SK-N-SH (cell line): Measurements from ENCODE around the gene SERTAD2. TPM values are rescaled to one million over a fixed set of nuclear protein-coding genes. Genes with fewer than 3 reads are reported as not detected.

ENCODE experiments used
- CTCF ChIA-PET: fragments of 300-600, 350-600 bp; formaldehyde crosslinking; extraction: SDS; loops from one replicate; lab custom pipeline; 2021; lab: Yijun Ruan, JAX
- POLR2A ChIA-PET: fragments of 350-600 bp; sonication (Branson Sonifier 250); formaldehyde crosslinking; extraction: SDS; loops from one replicate; lab custom pipeline; 2020; ENCODE audit warnings: antibody characterized with exemption, inconsistent platforms; lab: Yijun Ruan, JAX
- DNase-seq: peaks from one replicate; pipeline ENCODE4 v3.0.0; 2012
- H2AFZ ChIP-seq: fragments of 200-600 bp; sonication (generic); 2 replicates; pipeline ENCODE4 v1.8.1; 2016; ENCODE audit warnings: antibody characterized with exemption, mild to moderate bottlenecking, low read depth
- H3F3A ChIP-seq: fragments of 200-600 bp; sonication (generic); replicated peaks from 2 replicates; pipeline ENCODE3; 2016; ENCODE audit warnings: antibody characterized with exemption, mild to moderate bottlenecking; ENCODE audit not compliant: insufficient read depth
- H3K27ac ChIP-seq, 2 experiments: fragments of 200-500 bp in 1 of 2; fragments of 200-600 bp in 1 of 2; sonication (Bioruptor generic) in 1 of 2; sonication (generic), shearing (Covaris generic) in 1 of 2; 2 replicates each; pipeline versions ENCODE4 v1.5.1 to v1.6.1; 2014 to 2016; ENCODE audit warnings: low read depth in 2 of 2, inconsistent platforms in 1 of 2, low read length in 1 of 2, mild to moderate bottlenecking in 1 of 2, mixed read lengths in 1 of 2
- H3K27me3 ChIP-seq: fragments of 200-600 bp; sonication (generic), shearing (Covaris generic); 2 replicates; pipeline ENCODE4 v1.6.1; 2016; ENCODE audit warnings: mixed run types; ENCODE audit not compliant: insufficient read depth
- H3K36me3 ChIP-seq, 2 experiments: fragments of 200-500 bp in 1 of 2; fragments of 200-600 bp in 1 of 2; sonication (Bioruptor generic) in 1 of 2; sonication (generic) in 1 of 2; replicated peaks in 1 of 2; 2 replicates each; pipeline versions ENCODE3 to v1.5.1; 2014 to 2016; ENCODE audit warnings: low read length in 1 of 2, mild to moderate bottlenecking in 1 of 2; ENCODE audit not compliant: insufficient read depth in 2 of 2, control insufficient read depth in 1 of 2
- H3K4me1 ChIP-seq, 2 experiments: fragments of 200-500 bp in 1 of 2; fragments of 200-600 bp in 1 of 2; sonication (Bioruptor generic) in 1 of 2; sonication (generic), shearing (Covaris generic) in 1 of 2; 2 replicates each; pipeline versions ENCODE4 v1.5.1 to v1.6.1; 2014 to 2016; ENCODE audit warnings: low read depth in 1 of 2, low read length in 1 of 2, mixed run types in 1 of 2; ENCODE audit not compliant: insufficient read depth in 2 of 2, control insufficient read depth in 1 of 2
- H3K4me2 ChIP-seq: fragments of 200-600 bp; sonication (generic), shearing (Covaris generic); 2 replicates; pipeline ENCODE4 v1.6.1; 2017; ENCODE audit warnings: mixed run types
- H3K4me3 ChIP-seq, 2 experiments: fragments of 200-500 bp in 1 of 2; fragments of 200-600 bp in 1 of 2; sonication (Bioruptor generic) in 1 of 2; sonication (generic), shearing (Covaris generic) in 1 of 2; 2 replicates each; pipeline versions ENCODE4 v1.5.1 to v1.8.1; 2014 to 2016; ENCODE audit warnings: low read depth in 2 of 2, inconsistent platforms in 1 of 2, low read length in 1 of 2, mild to moderate bottlenecking in 1 of 2, mixed read lengths in 1 of 2, moderate library complexity in 1 of 2
- H3K79me2 ChIP-seq: fragments of 200-600 bp; sonication (generic); 2 replicates; pipeline ENCODE4 v1.8.1; 2017; ENCODE audit warnings: mild to moderate bottlenecking; ENCODE audit not compliant: insufficient read depth
- H3K9ac ChIP-seq: fragments of 200-600 bp; sonication (generic); 2 replicates; pipeline ENCODE4 v1.6.1; 2017; ENCODE audit warnings: mixed run types
- H3K9me2 ChIP-seq: fragments of 200-600 bp; sonication (generic); 2 replicates; pipeline ENCODE4 v1.6.1; 2017; ENCODE audit warnings: mixed run types
- H3K9me3 ChIP-seq: fragments of 200-600 bp; sonication (generic); 2 replicates; pipeline ENCODE4 v1.6.1; 2017; ENCODE audit warnings: mixed run types, mild to moderate bottlenecking, moderate library complexity
- H4K20me1 ChIP-seq: fragments of 200-600 bp; sonication (generic); 2 replicates; pipeline ENCODE4 v1.6.1; 2017; ENCODE audit warnings: mild to moderate bottlenecking, mixed run types; ENCODE audit not compliant: insufficient read depth
- EP300 ChIP-seq, 2 experiments: IDR thresholded peaks; 2 replicates each; pipeline versions ENCODE4 v1.4.0 to v1.6.1; 2012; ENCODE audit warnings: borderline replicate concordance in 1 of 2, low read depth in 1 of 2, low read length in 1 of 2
- EZH2phosphoT487 ChIP-seq: fragments of 200-600 bp; sonication (generic); IDR thresholded peaks from 2 replicates; pipeline ENCODE4 v1.6.1; 2017; ENCODE audit warnings: low read depth, mixed run types, mild to moderate bottlenecking, antibody characterized with exemption, moderate library complexity, borderline replicate concordance
- FOSL2 ChIP-seq: IDR thresholded peaks from 2 replicates; pipeline ENCODE4 v1.4.0; 2012; ENCODE audit warnings: low read depth, mild to moderate bottlenecking, moderate library complexity, borderline replicate concordance
- FOXJ3 ChIP-seq: sonication (generic); formaldehyde crosslinking; IDR thresholded peaks from 2 replicates; pipeline ENCODE4 v1.5.1; 2020; ENCODE audit warnings: mild to moderate bottlenecking, missing genetic modification reagents
- GATA2 ChIP-seq: sonication (generic); formaldehyde crosslinking; IDR thresholded peaks from 2 replicates; pipeline ENCODE4 v1.5.0; 2020; ENCODE audit warnings: mild to moderate bottlenecking, missing genetic modification reagents
- IRF3 ChIP-seq: fragments of 150-350 bp; IDR thresholded peaks from 2 replicates; pipeline ENCODE4 v1.6.1; 2016; ENCODE audit warnings: mild to moderate bottlenecking, low read depth, low read length
- MEF2A ChIP-seq: IDR thresholded peaks from 2 replicates; pipeline ENCODE4 v1.4.0; 2012; ENCODE audit warnings: low read depth, borderline replicate concordance
- MXI1 ChIP-seq: IDR thresholded peaks from 2 replicates; pipeline ENCODE4 v1.6.1; 2012; ENCODE audit warnings: mild to moderate bottlenecking, low read depth, low read length, improper control_type of control experiment
- NRF1 ChIP-seq: IDR thresholded peaks from 2 replicates; pipeline ENCODE4 v1.6.1; 2012; ENCODE audit warnings: low read depth, mild to moderate bottlenecking, low read length
- POLR2AphosphoS5 ChIP-seq: IDR thresholded peaks from 2 replicates; pipeline ENCODE4 v1.6.1; 2012; ENCODE audit warnings: low read depth, low read length
- RAD21 ChIP-seq: IDR thresholded peaks from 2 replicates; pipeline ENCODE4 v1.6.1; 2012; ENCODE audit warnings: mild to moderate bottlenecking, low read length
- RCOR1 ChIP-seq: fragments of 150-350 bp; IDR thresholded peaks from 2 replicates; pipeline ENCODE4 v1.6.1; 2017; ENCODE audit warnings: antibody characterized with exemption, low read length
- SIN3A ChIP-seq: IDR thresholded peaks from 2 replicates; pipeline ENCODE4 v1.6.1; 2012; ENCODE audit warnings: low read depth, mild to moderate bottlenecking, low read length, moderate library complexity, borderline replicate concordance
- SMC3 ChIP-seq: IDR thresholded peaks from 2 replicates; pipeline ENCODE4 v1.6.1; 2012; ENCODE audit warnings: low read depth, low read length, improper control_type of control experiment
- WGBS: methylation state at CpG from one replicate; pipeline ENCODE4 v1.1.6; 2017; ENCODE audit warnings: low lambda C conversion rate; 5-methylcytosine and 5-hydroxymethylcytosine counted together
- polyA plus RNA-seq, 3 experiments: library from polyadenylated mRNA; depleted of rRNA; stranded (reverse); fragments of >200 nt; gene quantifications; 2 replicates each; pipeline ENCODE4 v1.2.3, GENCODE V29; 2012

The SERTAD2 gene
- polyA plus RNA-seq, 1 of the 3 experiments (the other 2 are of a cell fraction) = 9.1 TPM

- 93% methylated on average over 9 of the region's 9 CpGs for WGBS
- peaks cover 47% of the 10 kb centered on the region for H3K79me2 ChIP-seq
- ChIA-PET CTCF (interaction anchor here (0.7 to 1.7 kb wide), 3 partner anchors 13 to 305 kb away, joined by 3 to 6 read pairs (median 5); no protein-coding TSS in a partner anchor), POLR2A (interaction anchor here (0.6 to 1.9 kb wide), 2 partner anchors 21 to 422 kb away, joined by 3 to 6 read pairs; partner anchors contain the start of gene SERTAD2)
- DNase-seq = no peak
- H3K36me3 ChIP-seq = peaks cover 35 to 40% of the 10 kb centered on the region in 2 experiments
- no peak overlapping the region for H2AFZ ChIP-seq
- H4K20me1 ChIP-seq = peaks cover 40% of the 10 kb centered on the region
- TF ChIP-seq IRF3 = no peak
- no peak for TF ChIP-seq EZH2phosphoT487
- TF ChIP-seq POLR2AphosphoS5 = no peak
- no peak for TF ChIP-seq SMC3
- TF ChIP-seq MEF2A = no peak
- no peak for TF ChIP-seq SIN3A
- TF ChIP-seq RAD21 = no peak
- TF ChIP-seq RCOR1 = no peak
- TF ChIP-seq GATA2 (CRISPR knock-in tag) = no peak
- no peak for TF ChIP-seq NRF1
- TF ChIP-seq EP300 (IDR thresholded peaks at IDR 0.05; ENCODE audit: borderline replicate concordance in 1 of 2, low read depth in 1 of 2, low read length in 1 of 2) = no peak
- no peak for TF ChIP-seq FOXJ3 (CRISPR knock-in tag)
- TF ChIP-seq FOSL2 = no peak
- H3K27me3 ChIP-seq = no peaks in the 10 kb centered on the region
- H3F3A ChIP-seq = peaks cover 3% of the 10 kb centered on the region
- no peak overlapping the region for H3K4me2 ChIP-seq
- H3K27ac ChIP-seq = no peak overlapping the region
- H3K9me2 ChIP-seq = no peaks in the 10 kb centered on the region
- no peak overlapping the region for H3K4me3 ChIP-seq
- H3K9me3 ChIP-seq = no peaks in the 10 kb centered on the region
- H3K4me1 ChIP-seq = peaks cover 6 to 33% of the 10 kb centered on the region in 2 experiments; a peak in 3 of 4 replicates
- no peak overlapping the region for H3K9ac ChIP-seq
Measured at GRCh38 chr2:64632835-64633819, 20.6 kb downstream of the SERTAD2 start.

- TF ChIP-seq MXI1 (no peak), POLR2AphosphoS5 (no peak), EP300 (IDR thresholded peaks at IDR 0.05; ENCODE audit: borderline replicate concordance in 1 of 2, low read depth in 1 of 2, low read length in 1 of 2) (no peak)
- TF ChIP-seq, all 33 proteins: peak for 0
- Histone ChIP-seq H3K4me3 (no peak overlapping the region), H3K27ac (no peak overlapping the region), H3K9me2 (no peaks in the 10 kb centered on the region), H3F3A (peaks cover 3% of the 10 kb centered on the region), H3K79me2 (peaks cover 33% of the 10 kb centered on the region), H4K20me1 (peaks cover 28% of the 10 kb centered on the region; the same call in 1 of the 2 replicates), H3K9me3 (no peaks in the 10 kb centered on the region), H3K36me3 (peaks cover 35 to 40% of the 10 kb centered on the region in 2 experiments), H3K27me3 (no peaks in the 10 kb centered on the region), H3K4me2 (no peak overlapping the region), H3K4me1 (peaks cover 0 to 46% of the 10 kb centered on the region in 2 experiments; a peak in 3 of 4 replicates), H2AFZ (no peak overlapping the region), H3K9ac (no peak overlapping the region)
- WGBS = 100% methylated on average over 3 of the region's 3 CpGs
- ChIA-PET CTCF (interaction anchor here (1.4 kb wide), 1 partner anchor 14 kb away, joined by 11 read pairs; no protein-coding TSS in a partner anchor), POLR2A (no interaction called here)
- DNase-seq = no peak
Measured at GRCh38 chr2:64631771-64632170, 21.9 kb downstream of the SERTAD2 start.
